Measurements from ENCODE around the gene ROCK2. TPM values are rescaled to one million over a fixed set of nuclear protein-coding genes. Genes with fewer than 3 reads are reported as not detected.

Gene ROCK2
- total and polyA plus RNA-seq, 9 donors = 13.2 to 71.9 (median 47.7) TPM

GRCh38 chr2:11243512-11243911 is 100.9 kb downstream of the ROCK2 start:
- no peak overlapping the region for H3K27ac ChIP-seq
- WGBS, 3 donors = 67 to 73% (median 67%) methylated on average over 1 of the region's 1 CpG
- no peaks in the 10 kb centered on the region for H3K4me1 ChIP-seq (ENCODE audit: insufficient read depth)
- no peaks in the 10 kb centered on the region for H3K36me3 ChIP-seq
- H3K4me3 ChIP-seq = no peak overlapping the region
- H3K9me3 ChIP-seq = no peaks in the 10 kb centered on the region
- intact Hi-C loops (cut with DNase I) = no loop called here
- DNase-seq = no peak
- TF ChIP-seq CTCF (IDR thresholded peaks at IDR 0.05) = no peak
- TF ChIP-seq POLR2A (IDR thresholded peaks at IDR 0.05) = no peak
- no peak for TF ChIP-seq EP300 (IDR thresholded peaks at IDR 0.05)
- H3K27me3 ChIP-seq = no peaks in the 10 kb centered on the region

- Histone ChIP-seq H3K27ac (no peak overlapping the region), H3K9me3 (no peaks in the 10 kb centered on the region), H3K36me3 (no peaks in the 10 kb centered on the region), H3K27me3 (no peaks in the 10 kb centered on the region), H3K4me1 (ENCODE audit: insufficient read depth) (no peaks in the 10 kb centered on the region), H3K4me3 (no peak overlapping the region)
- no peak for TF ChIP-seq POLR2A (IDR thresholded peaks at IDR 0.05)
- TF ChIP-seq CTCF (IDR thresholded peaks at IDR 0.05) = no peak
- TF ChIP-seq EP300 (IDR thresholded peaks at IDR 0.05) = no peak
- DNase-seq = no peak
- WGBS, 3 donors = 98 to 100% (median 98%) methylated on average over 2 of the region's 2 CpGs
- intact Hi-C loops (cut with DNase I) = no loop called here
These were observed 101.8 kb downstream of the ROCK2 start for GRCh38 chr2:11242542-11243174.

GRCh38 chr2:11241412-11242203 is 102.8 kb downstream of the ROCK2 start:
- TF ChIP-seq EP300 (IDR thresholded peaks at IDR 0.05) = no peak
- no peak for TF ChIP-seq CTCF (IDR thresholded peaks at IDR 0.05)
- no peak for TF ChIP-seq POLR2A (IDR thresholded peaks at IDR 0.05)
- 98% methylated on average over 3 of the region's 3 CpGs for WGBS, 3 donors
- Histone ChIP-seq H3K4me3 (no peak overlapping the region), H3K27ac (no peak overlapping the region), H3K36me3 (no peaks in the 10 kb centered on the region), H3K27me3 (no peaks in the 10 kb centered on the region), H3K4me1 (ENCODE audit: insufficient read depth) (no peaks in the 10 kb centered on the region), H3K9me3 (no peaks in the 10 kb centered on the region)
- DNase-seq = no peak
- intact Hi-C loops (cut with DNase I) = no loop called here

- H3K27me3 ChIP-seq = no peaks in the 10 kb centered on the region
- no peaks in the 10 kb centered on the region for H3K9me3 ChIP-seq
- peaks cover 2% of the 10 kb centered on the region for H3K4me1 ChIP-seq (ENCODE audit: insufficient read depth)
- H3K36me3 ChIP-seq = no peaks in the 10 kb centered on the region
- no peak for DNase-seq
- 68 to 77% (median 76%) methylated on average over 6 of the region's 6 CpGs for WGBS, 3 donors
- H3K4me3 ChIP-seq = no peak overlapping the region
- intact Hi-C loops (cut with DNase I) = loop anchor here in 3 of 4 donors (5.0 to 10.0 kb wide), 3 partner anchors 172 to 345 kb away; no protein-coding TSS in a partner anchor
- TF ChIP-seq POLR2A (IDR thresholded peaks at IDR 0.05) = no peak
- TF ChIP-seq EP300 (IDR thresholded peaks at IDR 0.05) = no peak
- no peak for TF ChIP-seq CTCF (IDR thresholded peaks at IDR 0.05)
- H3K27ac ChIP-seq = no peak overlapping the region
These were observed 104.6 kb downstream of the ROCK2 start for GRCh38 chr2:11239666-11240462.
